ENCODE data around the gene GASK1A.

DNA sequence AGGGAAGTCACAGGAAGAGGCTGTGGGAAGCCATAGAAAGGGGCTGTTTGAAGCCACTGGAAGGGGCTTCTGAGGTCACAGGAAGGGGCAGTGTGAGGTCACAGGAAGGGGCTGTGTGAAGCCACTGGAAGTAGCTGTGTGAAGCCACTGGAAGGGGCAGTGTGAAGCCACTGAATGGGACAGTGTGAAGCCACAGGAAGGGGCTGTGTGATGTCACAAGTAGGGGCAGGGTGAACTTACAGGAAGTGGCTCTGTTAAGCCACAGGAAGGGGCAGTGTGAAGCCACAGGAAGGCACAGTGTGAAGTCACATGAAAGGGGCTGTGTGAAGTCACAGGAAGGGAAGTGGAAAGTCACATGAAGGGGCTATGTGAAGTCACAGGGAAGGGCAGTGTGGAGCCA, 33.1 kb downstream of the GASK1A start:
- TF ChIP-seq POLR2A (IDR thresholded peaks at IDR 0.05; ENCODE audit: low read length), result no peak
- no peak for TF ChIP-seq GATA1 (IDR thresholded peaks at IDR 0.05; ENCODE audit: low read depth, low read length)
